Sigmoid colon (tissue), 4 donors: Measurements from ENCODE around the gene IL17RE.

Experiments used
- CTCF ChIP-seq, 4 experiments: fragments of 450-650 bp in 3 of 4; fragments of 200-600 bp in 1 of 4; IDR thresholded peaks; one replicate each; pipeline ENCODE4 v1.5.1; 2016 to 2019; ENCODE audit warnings: antibody characterized with exemption in 4 of 4, mild to moderate bottlenecking in 3 of 4, moderate library complexity in 2 of 4
- POLR2AphosphoS5 ChIP-seq, 4 donors: sonication (generic); formaldehyde crosslinking; IDR thresholded peaks; one replicate each; pipeline ENCODE4 v1.6.1; 2017; ENCODE audit warnings: antibody characterized with exemption in 4 of 4

- no peak for TF ChIP-seq POLR2AphosphoS5 (IDR thresholded peaks at IDR 0.05)
- TF ChIP-seq CTCF (IDR thresholded peaks at IDR 0.05) = no peak
Observed at GRCh38 chr3:9955067-9955502, 52.4 kb downstream of the IL17RE start.
